HG02885 (cell line): Measurements from ENCODE around the gene R3HCC1L.

Experiments
- ATAC-seq: cut with Tn5 transposase; IDR thresholded peaks from one replicate; pipeline ENCODE4 v1.9.1; 2021; ENCODE audit warnings: mild to moderate bottlenecking; ENCODE audit not compliant: unreplicated experiment, poor library complexity

The R3HCC1L gene

DNA sequence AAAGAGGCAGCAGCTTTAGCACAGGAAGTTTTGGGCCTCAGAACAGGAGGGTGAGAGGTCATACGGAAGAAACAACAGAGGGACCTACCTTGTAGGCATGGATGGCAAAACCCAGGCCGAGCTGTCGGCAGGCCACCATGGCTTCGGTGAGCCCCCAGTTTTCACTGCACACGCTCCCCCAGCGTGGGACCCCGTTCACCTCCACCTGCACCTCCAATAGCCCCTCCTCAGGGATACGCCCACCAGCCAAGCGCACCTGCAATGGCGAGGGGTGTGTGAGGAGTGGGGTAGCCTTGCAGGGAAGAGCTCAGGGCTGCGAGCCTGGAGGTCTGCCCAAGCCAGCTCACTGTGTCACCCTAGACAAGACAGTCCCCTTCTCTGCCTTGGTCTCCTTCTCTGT lies 122.2 kb downstream of the R3HCC1L start:
- no peak for ATAC-seq

- ATAC-seq: no peak
Measured at GRCh38 chr10:98257198-98257597, 122.7 kb downstream of the R3HCC1L start.

- no peak for ATAC-seq
Measured at GRCh38 chr10:98257961-98258360, 123.5 kb downstream of the R3HCC1L start.

DNA sequence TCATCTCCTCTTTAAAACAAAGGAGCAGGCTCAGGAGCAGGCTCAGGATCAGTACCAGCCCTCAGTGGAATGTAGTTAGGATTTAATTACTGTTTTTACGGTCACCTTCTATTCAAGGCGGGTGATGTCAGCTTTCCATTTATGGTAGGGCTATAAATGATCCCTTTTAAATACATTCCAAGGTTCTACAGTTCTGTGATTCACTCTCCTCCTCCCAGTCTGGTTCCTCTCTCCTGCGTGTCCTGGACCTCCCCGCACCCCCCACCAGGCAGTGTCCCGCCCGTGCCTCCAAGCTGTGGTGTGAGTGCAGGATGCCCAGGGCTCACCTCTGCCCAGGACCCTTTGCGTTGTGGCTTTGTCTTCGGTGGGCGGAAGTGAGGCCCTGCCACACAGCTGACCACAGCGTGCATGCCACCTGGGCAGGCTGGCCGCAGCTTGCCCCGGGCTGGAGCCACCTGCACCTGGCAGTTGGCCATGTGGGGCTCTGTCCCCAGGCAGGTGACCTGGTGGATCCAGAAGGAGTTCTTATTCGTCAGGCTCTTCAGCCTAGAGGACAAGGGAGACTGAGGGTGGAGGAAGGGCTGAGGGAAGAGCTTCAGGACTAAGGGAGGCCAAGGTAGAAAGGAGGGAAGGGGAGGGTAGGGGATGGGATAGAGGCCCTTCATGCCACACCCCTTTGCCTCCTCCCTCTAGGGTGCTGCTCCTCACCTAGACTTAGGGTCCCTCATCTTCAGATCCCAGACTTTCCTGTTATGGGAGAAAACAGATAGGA lies 124.4 kb downstream of the R3HCC1L start:
- ATAC-seq: no peak

GRCh38 chr10:98259606-98260315 lies 125.3 kb downstream of the R3HCC1L start:
- no peak for ATAC-seq

DNA sequence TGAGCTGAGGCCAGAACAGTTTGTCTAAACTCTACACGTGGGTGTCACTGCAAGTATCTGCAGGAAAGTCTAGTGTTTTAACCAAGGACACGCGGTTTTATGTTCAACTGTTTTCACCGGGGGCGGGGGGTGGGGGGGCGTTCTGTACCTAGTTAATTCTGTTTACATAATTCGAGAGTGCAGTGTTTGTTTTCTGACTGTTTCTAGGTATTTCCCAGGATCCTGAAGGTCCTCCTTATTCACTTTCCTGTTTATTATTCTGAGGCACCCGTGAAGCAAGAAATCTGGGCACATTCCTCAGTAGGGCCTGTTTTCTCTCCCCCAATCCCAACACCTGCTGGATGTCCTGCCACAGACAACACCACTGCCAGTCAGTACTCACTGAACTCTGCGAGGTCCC lies 125.9 kb downstream of the R3HCC1L start:
- ATAC-seq: no peak

DNA sequence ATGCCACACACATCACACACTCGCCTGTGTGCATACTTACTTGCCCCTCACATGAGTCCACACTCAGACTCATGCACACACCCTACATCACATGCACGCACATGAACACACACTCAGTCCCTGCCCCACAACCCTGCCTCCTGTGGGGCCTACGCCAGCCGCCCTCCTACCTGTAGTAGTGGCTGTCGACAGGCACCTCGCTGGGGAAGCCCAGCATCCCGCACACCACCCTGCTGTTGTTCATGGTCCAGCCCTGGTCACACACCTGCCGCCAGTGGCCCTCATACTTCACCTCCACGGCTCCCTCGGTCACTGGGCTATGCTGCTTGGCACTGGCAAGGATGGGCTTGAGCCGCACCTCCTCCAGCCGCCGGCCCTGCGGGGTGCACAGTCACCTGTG lies 126.3 kb downstream of the R3HCC1L start:
- no peak for ATAC-seq

GRCh38 chr10:98261436-98262277 lies 127.2 kb downstream of the R3HCC1L start:
- ATAC-seq: no peak

- ATAC-seq: no peak
Measured at GRCh38 chr10:98262571-98262970, 128.1 kb downstream of the R3HCC1L start.

DNA sequence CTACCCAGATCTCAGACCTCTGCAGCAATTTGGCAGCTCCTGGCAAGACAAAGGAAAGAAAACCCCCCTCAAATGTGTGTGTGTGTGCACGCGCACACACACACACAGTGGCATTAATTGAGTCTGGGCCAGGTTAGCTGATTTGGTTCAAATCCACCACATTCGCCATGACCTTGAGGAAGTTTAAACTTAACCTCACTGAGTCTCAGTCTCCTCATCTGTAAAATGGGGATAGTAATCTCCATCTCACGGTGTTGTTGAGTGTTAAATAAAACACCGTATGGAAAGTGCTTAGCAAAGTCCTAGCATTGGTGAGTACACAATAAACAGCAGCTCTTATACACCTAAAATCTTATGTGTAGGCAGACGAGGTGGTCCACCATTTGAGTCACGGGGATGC lies 128.6 kb downstream of the R3HCC1L start:
- ATAC-seq: no peak

GRCh38 chr10:98264378-98265065 lies 130.1 kb downstream of the R3HCC1L start:
- ATAC-seq: no peak

- ATAC-seq: no peak
Measured at GRCh38 chr10:98265403-98266378, 131.2 kb downstream of the R3HCC1L start.

- no peak for ATAC-seq
Measured at GRCh38 chr10:98266647-98267046, 132.2 kb downstream of the R3HCC1L start.

GRCh38 chr10:98267069-98267893 lies 132.8 kb downstream of the R3HCC1L start:
- ATAC-seq: no peak

GRCh38 chr10:98267894-98268693 lies 133.6 kb downstream of the R3HCC1L start, which contains the start of gene LOXL4:
Gene LOXL4 (minus strand): TSS chr10:98268194. CDS start chr10:98263019, 5,175 bp downstream.
- no peak for ATAC-seq

DNA sequence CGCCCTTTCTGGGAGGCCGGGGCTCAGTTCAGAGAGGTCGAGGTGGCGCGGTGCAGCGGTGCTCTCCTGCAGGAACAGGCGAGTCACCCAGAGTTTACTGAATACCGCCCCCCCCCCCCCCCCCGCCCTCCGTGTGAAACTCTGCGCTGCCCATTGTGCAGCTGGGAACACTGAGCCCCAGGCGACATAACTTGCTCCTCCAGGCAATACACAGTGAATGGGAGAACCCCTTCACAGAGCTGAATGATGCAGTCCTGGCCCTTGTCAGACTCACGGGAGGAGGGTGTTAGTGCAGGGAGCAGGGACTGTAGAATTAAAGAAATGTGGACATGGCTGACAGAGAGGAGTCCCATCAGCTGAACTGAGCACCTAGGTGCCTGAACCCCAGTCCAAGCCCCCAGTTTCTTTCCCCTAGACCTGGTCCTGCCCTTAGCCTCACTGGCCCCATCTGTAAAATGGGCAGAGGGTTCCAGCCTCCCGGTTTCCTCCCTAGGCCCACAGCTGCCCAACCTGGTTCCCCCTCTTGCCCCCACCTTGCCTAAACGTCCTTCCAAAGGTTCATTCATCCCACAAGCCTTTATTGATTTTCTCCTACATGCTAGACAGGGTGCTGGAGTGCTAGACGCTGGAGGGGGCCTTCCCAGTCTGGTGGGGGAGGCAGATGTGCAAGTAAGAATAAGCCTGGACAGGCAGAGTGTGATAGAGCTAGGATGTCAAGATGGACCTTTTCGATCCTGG lies 134.4 kb downstream of the R3HCC1L start:
- no peak for ATAC-seq

GRCh38 chr10:98269435-98269912 lies 135.0 kb downstream of the R3HCC1L start:
- ATAC-seq: no peak
